NCI-H524 treated with DMSO at 0.1 percent for 48 hours (cell line): ENCODE results near the gene HADHB.
A peak's percentile ranks its signal among the peaks of the same experiment; 100 is the strongest.

Experiments
- DNase-seq: peaks from one replicate; lab custom pipeline; 2025; lab: John Stamatoyannopoulos, UW

HADHB gene

GRCh38 chr2:26244309-26245230 is at the start of gene HADHB, which contains the start of gene HADHA:
HADHB (plus strand) TSS chr2:26244939; CDS start chr2:26254255, 9,316 bp downstream.
HADHA (minus strand) TSS chr2:26244632; CDS start chr2:26244596, 36 bp downstream.
- peak; percentile 44 for DNase-seq

DNA sequence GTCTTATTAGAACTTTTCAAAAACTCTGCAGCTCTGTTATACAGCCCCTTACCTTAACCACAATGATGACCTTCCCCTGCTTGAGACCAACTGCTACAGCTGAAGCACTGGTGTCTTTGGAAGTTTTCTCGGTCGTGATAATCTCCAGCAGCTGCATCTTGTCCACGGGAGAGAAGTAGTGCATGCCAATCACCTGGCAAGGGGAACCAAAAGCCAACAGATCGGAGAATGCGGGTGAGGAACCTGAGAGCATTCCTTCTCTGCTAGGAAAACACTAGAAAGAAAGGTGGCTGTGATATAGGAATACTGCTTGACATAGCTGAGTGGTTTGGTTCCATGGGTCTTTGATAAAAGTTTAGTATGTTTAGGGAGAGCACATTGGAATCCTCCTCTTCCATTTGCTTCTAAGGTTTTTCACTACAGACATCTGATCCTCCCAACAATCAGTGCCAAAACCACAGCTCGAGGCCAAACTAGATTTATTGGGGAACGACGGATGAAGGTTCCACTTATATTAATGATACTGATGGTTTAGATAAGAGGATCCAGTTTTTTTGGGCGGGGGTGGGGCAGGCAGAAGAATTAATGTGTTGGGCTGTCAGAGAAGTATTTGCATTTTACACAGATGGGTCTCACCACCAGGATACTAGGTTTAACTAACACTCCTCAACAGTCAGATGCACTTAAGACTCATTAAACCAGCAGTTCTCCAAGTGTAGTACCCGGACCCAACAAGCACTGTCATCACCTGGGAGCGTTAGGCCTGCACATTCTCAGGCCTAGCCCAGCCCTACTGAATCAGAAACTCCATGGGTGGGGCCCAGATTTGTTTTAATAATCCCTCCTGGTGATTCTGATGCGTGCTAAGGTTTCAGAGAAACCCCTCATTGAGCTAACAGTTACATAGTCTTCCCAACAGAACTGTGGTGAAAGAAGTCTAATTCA is 49.4 kb upstream of the HADHB start:
- DNase-seq, result no peak

- DNase-seq, result no peak
These were observed 47.9 kb upstream of the HADHB start for GRCh38 chr2:26196683-26197418.

DNA sequence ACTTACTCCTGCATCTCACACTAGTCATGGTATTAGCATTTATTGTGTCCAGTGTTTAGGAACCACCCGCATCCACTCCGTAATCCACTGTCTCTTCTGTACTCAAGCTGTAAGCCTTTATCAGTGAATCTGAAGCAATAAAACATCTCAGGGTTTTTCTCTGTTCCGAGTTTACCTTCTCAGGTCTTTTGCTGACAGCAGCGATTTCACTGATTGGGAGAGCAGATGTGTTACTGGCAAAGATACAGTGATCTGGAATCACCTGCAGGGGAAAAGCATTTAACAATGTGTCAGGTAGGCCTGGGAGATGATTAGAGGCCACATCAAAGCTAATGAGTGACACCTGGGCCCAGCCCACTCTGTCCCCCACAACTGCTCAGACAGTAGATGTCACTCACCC is 47.2 kb upstream of the HADHB start:
- DNase-seq, result no peak

GRCh38 chr2:26202981-26203490 is 41.7 kb upstream of the HADHB start:
- peak; percentile 32 for DNase-seq

GRCh38 chr2:26203906-26204305 is 40.8 kb upstream of the HADHB start:
- DNase-seq, result no peak

GRCh38 chr2:26212011-26212410 is 32.7 kb upstream of the HADHB start:
- no peak for DNase-seq

DNA sequence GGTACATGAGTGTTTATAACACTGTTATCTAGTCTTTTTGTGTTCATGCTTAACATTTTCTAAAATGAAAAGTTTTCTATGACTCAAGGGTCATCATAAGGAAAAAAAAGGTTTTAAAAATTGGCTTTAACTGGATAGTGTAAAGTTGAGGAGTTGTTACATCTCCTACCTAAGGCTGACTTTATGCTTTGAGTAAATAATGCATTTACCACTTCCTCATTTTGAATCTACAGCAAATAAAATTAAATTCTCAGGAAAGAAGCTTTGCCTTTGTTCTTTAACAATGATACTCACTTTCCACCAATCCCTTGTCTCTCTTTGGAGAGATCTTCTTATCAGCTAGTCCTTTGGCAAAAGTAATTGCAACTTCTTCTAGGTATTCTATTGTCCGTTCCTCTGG is 30.0 kb upstream of the HADHB start:
- no peak for DNase-seq

DNA sequence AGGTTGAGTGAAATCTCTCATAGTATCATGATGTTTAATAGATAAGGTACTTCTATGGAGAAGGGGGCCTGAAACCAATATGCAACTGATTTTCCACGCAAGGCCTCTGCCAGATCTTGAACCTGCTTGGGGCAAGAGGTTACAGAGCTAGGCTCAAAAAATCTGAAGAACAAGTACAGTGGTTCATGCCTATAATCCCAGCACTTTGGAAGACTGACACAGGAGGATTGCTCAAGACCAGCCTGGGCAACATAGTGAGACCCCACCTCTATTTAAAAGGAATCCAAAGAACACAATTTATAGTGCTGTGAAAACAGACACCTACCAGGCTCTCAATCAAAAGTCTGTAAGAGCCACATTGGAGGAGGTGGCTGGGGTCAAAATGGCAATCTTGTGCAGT is 28.9 kb upstream of the HADHB start:
- no peak for DNase-seq

GRCh38 chr2:26216587-26216986 is 28.2 kb upstream of the HADHB start:
- no peak for DNase-seq

GRCh38 chr2:26217720-26218119 is 27.0 kb upstream of the HADHB start:
- no peak for DNase-seq

- peak; percentile 38 for DNase-seq
These were observed 21.7 kb upstream of the HADHB start for GRCh38 chr2:26223018-26223417.

- no peak for DNase-seq
These were observed 20.6 kb upstream of the HADHB start for GRCh38 chr2:26224095-26224494.

DNA sequence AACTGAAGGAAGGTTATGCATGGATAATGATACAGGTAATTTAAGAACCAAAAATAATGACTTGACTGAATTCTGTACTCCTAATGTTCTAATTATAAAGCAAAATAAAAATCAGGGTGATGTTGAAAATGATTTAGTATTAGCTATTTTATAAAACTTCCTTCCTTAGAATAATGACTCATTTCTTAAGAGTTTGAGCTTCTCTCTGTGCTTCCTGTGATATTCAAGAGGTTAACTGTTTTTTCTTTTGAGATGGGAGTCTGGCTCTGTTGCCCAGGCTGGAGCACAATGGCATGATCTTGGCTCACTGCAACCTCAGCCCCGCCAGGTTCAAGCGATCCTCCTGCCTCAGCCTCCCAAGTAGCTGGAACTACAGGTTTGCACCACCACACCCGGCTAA is 15.1 kb upstream of the HADHB start:
- no peak for DNase-seq

DNA sequence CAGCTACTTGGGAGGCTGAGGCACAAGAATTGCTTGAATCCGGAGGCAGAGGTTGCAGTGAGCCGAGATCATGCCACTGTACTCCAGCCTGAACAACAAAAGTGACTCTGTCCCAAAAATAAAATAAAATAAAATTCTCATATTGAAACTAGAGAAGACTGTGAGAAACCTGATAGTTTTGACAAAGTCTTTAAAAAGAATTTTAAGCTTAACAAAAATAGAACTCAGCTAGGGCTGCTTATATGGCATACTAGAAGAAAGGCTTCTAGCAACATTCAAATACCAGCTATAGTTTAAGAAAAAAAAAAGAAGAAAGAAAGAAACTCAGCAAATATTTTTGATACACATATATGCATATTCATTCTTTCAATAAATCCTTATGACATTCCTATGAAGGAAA is 13.9 kb upstream of the HADHB start:
- no peak for DNase-seq

- DNase-seq, result no peak
These were observed 9.7 kb upstream of the HADHB start for GRCh38 chr2:26235089-26235488.

- no peak for DNase-seq
These were observed 6.9 kb upstream of the HADHB start for GRCh38 chr2:26237868-26238267.

DNA sequence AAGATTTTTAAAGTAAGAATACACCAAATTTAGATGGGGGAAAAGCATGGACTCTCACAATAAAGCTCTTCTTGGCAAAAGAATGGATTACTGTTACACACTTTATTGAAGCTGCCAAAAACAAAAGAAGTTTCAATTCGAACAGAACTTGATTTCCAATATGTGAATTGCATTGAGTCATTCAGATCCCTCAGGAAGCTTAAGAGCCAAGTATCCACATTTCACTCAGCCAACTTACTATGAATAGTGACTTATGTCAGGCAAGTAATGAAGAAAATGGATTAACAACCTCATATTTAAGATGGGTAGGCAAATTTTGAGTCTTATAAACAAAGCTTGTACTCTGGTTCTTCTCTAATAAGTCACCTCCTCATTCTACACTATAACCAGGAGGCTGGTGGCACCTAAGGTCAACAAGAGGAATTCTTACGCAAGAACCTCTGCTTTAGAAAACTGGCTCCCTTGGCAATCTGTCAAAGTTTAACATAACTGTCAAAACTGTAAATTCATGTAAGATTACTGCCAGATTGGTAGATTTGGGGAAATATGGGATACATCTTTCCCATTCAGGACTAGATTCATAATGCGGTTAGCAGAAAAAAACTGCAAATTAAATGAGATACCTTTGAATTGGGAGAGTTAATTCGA is 6.3 kb upstream of the HADHB start:
- DNase-seq, result no peak

DNA sequence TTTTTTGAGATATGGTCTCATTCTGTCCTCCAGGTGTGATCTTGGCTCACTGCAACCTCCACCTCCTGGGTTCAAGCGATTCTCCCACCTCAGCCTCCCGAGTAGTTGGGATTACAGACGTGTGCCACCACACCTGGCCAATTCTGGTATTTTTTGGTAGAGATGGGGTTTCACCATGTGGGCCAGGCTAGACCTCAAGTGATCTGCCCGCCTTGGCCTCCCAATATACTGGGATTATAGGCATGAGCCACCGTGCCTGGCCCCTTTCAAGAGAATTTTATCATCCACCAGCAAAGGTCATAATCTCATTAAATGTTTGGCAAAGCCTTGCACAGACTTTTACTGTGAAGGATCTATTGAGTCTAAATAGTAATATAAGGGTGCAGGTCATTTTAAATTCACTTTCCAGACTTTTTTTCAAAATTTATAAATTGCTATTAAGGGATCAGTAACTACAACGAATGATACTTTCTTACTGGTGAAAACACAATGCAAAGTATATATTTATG is 2.8 kb upstream of the HADHB start:
- DNase-seq, result no peak

DNA sequence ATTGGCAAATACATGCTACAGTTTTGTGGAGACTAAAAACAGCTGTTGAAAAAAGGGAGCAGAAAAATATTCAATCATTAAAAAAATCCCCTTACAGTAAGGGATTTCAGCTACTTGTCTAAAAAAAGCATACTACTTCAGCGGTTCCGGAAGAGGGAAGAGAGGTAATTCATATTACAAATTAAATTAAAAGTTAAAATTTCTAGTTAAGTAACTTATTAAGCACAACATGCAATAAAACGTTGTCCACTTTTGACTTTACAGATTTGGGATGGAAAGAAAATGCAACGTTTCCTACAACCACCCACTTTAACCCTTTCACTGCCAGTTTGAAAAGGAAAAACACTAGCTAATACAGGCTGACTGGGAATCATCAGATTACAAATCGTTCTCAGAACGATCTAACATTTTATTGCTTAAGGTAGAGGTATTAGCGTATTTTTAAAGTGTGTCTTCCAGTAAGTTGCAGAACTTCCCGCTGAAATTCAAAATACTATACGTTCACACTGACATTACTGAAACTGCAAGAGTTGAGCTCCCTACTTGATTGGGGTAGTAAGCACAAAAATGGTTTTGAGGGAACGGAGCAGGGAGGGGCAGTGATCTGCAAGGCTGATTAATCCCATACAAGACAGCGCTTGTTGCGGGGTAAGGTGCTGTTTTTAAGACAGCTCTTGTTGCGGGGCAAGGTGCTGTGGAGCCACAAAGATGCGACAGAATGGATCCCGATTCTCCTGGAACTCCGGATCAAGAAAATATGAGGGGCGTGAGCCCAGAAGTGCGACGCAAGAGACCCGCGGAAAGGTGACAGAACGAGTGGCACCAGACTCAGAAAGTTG is 1.1 kb upstream of the HADHB start:
- DNase-seq, result no peak
